ENCODE results near the gene NRXN3.
A peak's percentile ranks its signal among the peaks of the same experiment; 100 is the strongest.

NRXN3 gene

DNA sequence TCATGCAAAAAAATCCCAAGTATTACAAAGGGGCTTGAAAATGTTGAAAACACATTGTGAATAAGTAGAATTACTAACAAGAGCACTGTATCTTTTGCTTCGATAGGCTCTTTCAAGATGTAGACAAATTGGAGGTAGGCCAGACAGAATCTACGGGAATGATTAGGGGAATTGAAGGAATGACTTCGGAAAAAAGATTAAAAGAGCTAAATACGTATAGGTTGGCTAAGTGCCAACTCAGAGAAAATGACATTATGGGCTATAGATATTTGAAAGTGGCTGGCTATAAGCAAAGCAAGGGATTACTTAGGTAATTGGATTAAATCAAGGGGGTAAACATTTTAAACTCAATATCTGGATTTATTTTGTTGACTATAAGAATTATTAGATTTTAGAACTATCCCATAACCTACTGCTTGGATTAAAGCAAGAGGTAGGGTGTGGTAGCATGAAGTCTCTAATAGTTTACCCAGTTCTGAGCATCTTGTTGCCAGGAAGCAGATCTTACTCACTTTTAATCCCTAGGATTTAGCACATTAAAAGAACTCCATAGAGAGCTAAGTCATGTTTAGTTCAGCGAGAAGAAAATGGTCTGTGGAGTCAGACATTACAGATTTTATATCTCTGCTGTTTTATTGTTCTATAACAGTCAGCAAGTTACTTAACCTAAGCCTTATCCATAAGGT is 1551.4 kb downstream of the NRXN3 start:
- no peaks in the 10 kb centered on the region for H3K9me3 ChIP-seq
- in situ Hi-C loops (cut with MboI; ENCODE audit: low sequenced_read_pairs): no loop called here
- no peaks in the 10 kb centered on the region for H3K4me1 ChIP-seq
- H3K4me3 ChIP-seq: no peak overlapping the region
- H3K27me3 ChIP-seq (ENCODE audit: low read depth): no peaks in the 10 kb centered on the region
- DNase-seq (ENCODE audit: low spot score in 2 of 2): peak in 1 of 2 experiments; percentile 32
- H3K36me3 ChIP-seq (replicated peaks): no peaks in the 10 kb centered on the region

DNA sequence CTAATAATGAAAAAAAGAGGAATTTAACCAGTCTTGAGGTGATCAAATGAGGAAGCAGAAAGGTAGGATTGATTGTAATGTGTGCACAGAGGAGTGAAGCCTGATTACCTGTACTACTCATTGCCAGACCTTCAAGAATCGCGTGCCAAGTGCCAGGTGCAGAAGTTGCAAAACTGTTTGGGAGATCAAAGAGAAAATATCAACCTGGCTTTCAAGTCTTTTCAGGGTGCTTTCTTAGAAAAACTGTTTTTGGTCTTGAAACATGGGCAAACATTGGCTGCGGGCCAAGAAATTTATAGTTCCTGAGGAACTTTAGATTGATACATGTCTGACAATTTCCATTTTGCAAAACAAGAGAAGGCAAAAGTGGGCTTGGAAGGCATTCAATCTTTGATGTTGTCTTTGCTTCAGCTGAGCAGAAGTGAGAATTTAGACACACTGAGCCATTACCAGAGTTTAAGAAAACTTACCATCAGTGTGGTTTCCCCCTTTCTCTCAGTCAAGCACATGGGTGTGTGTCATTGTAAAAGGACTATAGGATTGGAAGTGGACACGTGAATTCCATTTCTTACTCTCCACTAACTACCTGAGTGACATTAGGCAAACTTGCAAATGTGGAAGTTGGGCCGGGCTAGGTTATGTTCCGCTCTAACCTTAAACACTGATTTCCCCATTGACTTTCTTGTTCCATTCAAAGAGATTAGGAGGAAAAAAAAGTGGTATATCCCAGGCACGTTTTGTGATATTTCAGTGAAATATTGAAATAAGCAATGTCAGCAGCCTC is 1555.0 kb downstream of the NRXN3 start:
- in situ Hi-C loops (cut with MboI; ENCODE audit: low sequenced_read_pairs): no loop called here

DNA sequence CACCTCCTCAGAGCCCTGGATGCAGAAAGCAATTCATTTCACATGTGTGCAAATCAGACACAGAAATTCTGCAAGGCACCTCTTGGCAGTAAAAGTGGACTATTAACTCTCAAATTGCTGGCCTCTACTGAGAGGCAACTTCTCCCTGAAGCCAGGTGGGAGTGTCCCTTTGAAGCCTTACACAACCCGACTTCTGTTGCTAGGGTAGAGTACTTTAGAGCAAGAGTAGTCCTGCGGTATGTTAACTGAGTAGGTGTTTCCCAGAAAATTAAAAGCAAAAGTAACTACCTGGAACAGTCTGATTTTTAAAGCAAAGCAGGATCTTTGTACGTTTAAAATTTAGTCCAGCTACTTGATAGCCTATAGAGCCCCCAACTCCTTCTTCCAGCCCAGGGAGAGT is 1557.7 kb downstream of the NRXN3 start:
- in situ Hi-C loops (cut with MboI; ENCODE audit: low sequenced_read_pairs): no loop called here
- no peak overlapping the region for H3K4me3 ChIP-seq
- H3K27me3 ChIP-seq (ENCODE audit: low read depth): no peaks in the 10 kb centered on the region
- DNase-seq (ENCODE audit: low spot score in 2 of 2): no peak
- H3K36me3 ChIP-seq (replicated peaks): no peaks in the 10 kb centered on the region
- no peaks in the 10 kb centered on the region for H3K9me3 ChIP-seq
- H3K4me1 ChIP-seq: no peaks in the 10 kb centered on the region

More for the DNA sequence above, 1555.0 kb downstream of the NRXN3 start:
- Histone ChIP-seq H3K27me3 (ENCODE audit: low read depth) (no peaks in the 10 kb centered on the region), H3K4me1 (no peaks in the 10 kb centered on the region), H3K4me3 (no peak overlapping the region), H3K36me3 (replicated peaks) (no peaks in the 10 kb centered on the region), H3K9me3 (no peaks in the 10 kb centered on the region)
- no peak for DNase-seq (ENCODE audit: low spot score in 2 of 2)

GRCh38 chr14:79728331-79728730 is 1558.2 kb downstream of the NRXN3 start:
- Histone ChIP-seq H3K4me3 (no peak overlapping the region), H3K4me1 (no peaks in the 10 kb centered on the region), H3K36me3 (replicated peaks) (no peaks in the 10 kb centered on the region), H3K9me3 (no peaks in the 10 kb centered on the region), H3K27me3 (ENCODE audit: low read depth) (no peaks in the 10 kb centered on the region)
- DNase-seq (ENCODE audit: low spot score in 2 of 2): no peak
- in situ Hi-C loops (cut with MboI; ENCODE audit: low sequenced_read_pairs): no loop called here

- DNase-seq (ENCODE audit: low spot score in 2 of 2): no peak
- H3K4me1 ChIP-seq: no peaks in the 10 kb centered on the region
- no peaks in the 10 kb centered on the region for H3K27me3 ChIP-seq (ENCODE audit: low read depth)
- no peaks in the 10 kb centered on the region for H3K36me3 ChIP-seq (replicated peaks)
- H3K4me3 ChIP-seq: no peak overlapping the region
- in situ Hi-C loops (cut with MboI; ENCODE audit: low sequenced_read_pairs): no loop called here
- H3K9me3 ChIP-seq: no peaks in the 10 kb centered on the region
Measured at GRCh38 chr14:79729731-79730130, 1559.6 kb downstream of the NRXN3 start.

- no peaks in the 10 kb centered on the region for H3K36me3 ChIP-seq (replicated peaks)
- no peaks in the 10 kb centered on the region for H3K9me3 ChIP-seq
- no peaks in the 10 kb centered on the region for H3K27me3 ChIP-seq (ENCODE audit: low read depth)
- in situ Hi-C loops (cut with MboI; ENCODE audit: low sequenced_read_pairs): no loop called here
- H3K4me1 ChIP-seq: no peaks in the 10 kb centered on the region
- no peak overlapping the region for H3K4me3 ChIP-seq
- DNase-seq (ENCODE audit: low spot score in 2 of 2): no peak
Measured at GRCh38 chr14:79730196-79730595, 1560.0 kb downstream of the NRXN3 start.

DNA sequence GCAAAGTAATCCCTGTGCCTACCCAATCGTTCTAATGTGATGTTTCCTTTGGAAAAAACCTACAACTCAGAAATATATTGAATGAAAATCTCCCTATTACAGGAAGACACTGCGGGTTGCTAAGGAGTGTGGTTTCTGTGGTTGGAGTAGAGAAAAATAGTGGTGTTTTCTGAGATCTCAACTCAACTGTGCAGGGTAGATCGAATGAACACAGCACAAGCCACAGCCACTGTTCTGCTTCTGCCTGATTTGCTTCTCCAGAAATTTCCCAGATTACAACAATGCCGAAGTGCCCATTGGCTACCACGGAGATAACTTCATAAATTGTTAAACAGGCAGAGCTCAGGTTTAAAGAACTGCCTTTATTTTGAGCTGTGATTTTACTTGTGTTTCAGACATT is 1560.8 kb downstream of the NRXN3 start:
- Histone ChIP-seq H3K9me3 (no peaks in the 10 kb centered on the region), H3K27me3 (ENCODE audit: low read depth) (no peaks in the 10 kb centered on the region), H3K4me1 (no peaks in the 10 kb centered on the region), H3K36me3 (replicated peaks) (no peaks in the 10 kb centered on the region), H3K4me3 (no peak overlapping the region)
- DNase-seq (ENCODE audit: low spot score in 2 of 2): no peak
- in situ Hi-C loops (cut with MboI; ENCODE audit: low sequenced_read_pairs): no loop called here

GRCh38 chr14:79732911-79733655 is 1562.9 kb downstream of the NRXN3 start:
- H3K9me3 ChIP-seq: no peaks in the 10 kb centered on the region
- no peaks in the 10 kb centered on the region for H3K27me3 ChIP-seq (ENCODE audit: low read depth)
- DNase-seq (ENCODE audit: low spot score in 2 of 2): no peak
- H3K36me3 ChIP-seq (replicated peaks): no peaks in the 10 kb centered on the region
- in situ Hi-C loops (cut with MboI; ENCODE audit: low sequenced_read_pairs): no loop called here
- H3K4me1 ChIP-seq: no peaks in the 10 kb centered on the region
- H3K4me3 ChIP-seq: no peak overlapping the region

DNA sequence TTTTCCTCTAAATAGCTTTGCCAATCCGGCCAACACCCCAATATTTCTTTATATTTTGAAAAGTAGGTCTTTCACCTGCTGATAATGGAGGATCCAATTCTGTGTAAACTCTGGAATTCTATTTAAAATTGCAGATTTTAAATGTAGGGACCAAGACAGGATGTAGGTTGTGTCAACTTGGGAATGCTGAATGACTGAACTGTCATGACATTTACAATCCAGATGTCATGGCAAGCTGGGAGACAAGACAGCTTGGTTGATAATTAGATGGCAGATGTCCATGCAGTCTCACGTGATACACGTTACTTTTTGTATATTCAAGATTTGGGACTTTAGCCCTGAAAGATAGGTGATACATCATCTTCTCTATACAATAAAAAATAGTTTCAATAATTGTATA is 1564.0 kb downstream of the NRXN3 start:
- no peaks in the 10 kb centered on the region for H3K9me3 ChIP-seq
- in situ Hi-C loops (cut with MboI; ENCODE audit: low sequenced_read_pairs): no loop called here
- no peaks in the 10 kb centered on the region for H3K36me3 ChIP-seq (replicated peaks)
- no peaks in the 10 kb centered on the region for H3K27me3 ChIP-seq (ENCODE audit: low read depth)
- H3K4me1 ChIP-seq: no peaks in the 10 kb centered on the region
- no peak overlapping the region for H3K4me3 ChIP-seq
- no peak for DNase-seq (ENCODE audit: low spot score in 2 of 2)

GRCh38 chr14:79734656-79735055 is 1564.5 kb downstream of the NRXN3 start:
- DNase-seq (ENCODE audit: low spot score in 2 of 2): no peak
- H3K9me3 ChIP-seq: no peaks in the 10 kb centered on the region
- H3K4me1 ChIP-seq: no peaks in the 10 kb centered on the region
- no peak overlapping the region for H3K4me3 ChIP-seq
- in situ Hi-C loops (cut with MboI; ENCODE audit: low sequenced_read_pairs): no loop called here
- H3K36me3 ChIP-seq (replicated peaks): no peaks in the 10 kb centered on the region
- no peaks in the 10 kb centered on the region for H3K27me3 ChIP-seq (ENCODE audit: low read depth)

- Histone ChIP-seq H3K4me1 (no peaks in the 10 kb centered on the region), H3K9me3 (no peaks in the 10 kb centered on the region), H3K36me3 (replicated peaks) (no peaks in the 10 kb centered on the region), H3K27me3 (ENCODE audit: low read depth) (no peaks in the 10 kb centered on the region), H3K4me3 (no peak overlapping the region)
- DNase-seq (ENCODE audit: low spot score in 2 of 2): no peak
- in situ Hi-C loops (cut with MboI; ENCODE audit: low sequenced_read_pairs): no loop called here
Measured at GRCh38 chr14:79735121-79735520, 1564.9 kb downstream of the NRXN3 start.

DNA sequence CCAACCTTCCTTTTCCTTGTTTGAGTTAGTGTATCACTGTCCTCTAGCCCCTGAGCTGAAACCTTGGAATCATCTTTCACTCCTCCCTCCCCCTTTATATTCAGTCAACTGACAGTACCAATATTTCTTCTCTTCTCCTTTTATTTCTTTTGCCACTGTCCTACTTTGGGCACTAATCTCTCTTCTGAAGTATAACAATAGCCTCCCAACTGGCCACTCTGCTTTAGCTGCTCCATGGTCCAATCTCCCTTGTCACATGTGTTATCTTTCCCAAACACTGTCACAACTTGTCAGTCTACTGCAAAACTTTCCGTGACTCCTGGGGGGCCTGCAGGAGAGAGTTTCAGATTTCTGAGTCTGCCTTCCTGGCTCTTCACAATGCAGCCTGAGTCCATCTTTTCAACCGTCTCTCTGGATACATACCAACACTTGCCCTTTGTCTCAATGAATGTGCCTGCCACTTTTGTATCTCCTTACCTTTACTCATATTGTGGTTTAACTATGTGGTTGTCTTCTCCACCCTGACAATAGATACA is 1570.0 kb downstream of the NRXN3 start:
- in situ Hi-C loops (cut with MboI; ENCODE audit: low sequenced_read_pairs): no loop called here
- H3K9me3 ChIP-seq: no peaks in the 10 kb centered on the region
- H3K4me1 ChIP-seq: no peaks in the 10 kb centered on the region
- no peak for DNase-seq (ENCODE audit: low spot score in 2 of 2)
- no peaks in the 10 kb centered on the region for H3K36me3 ChIP-seq (replicated peaks)
- no peaks in the 10 kb centered on the region for H3K27me3 ChIP-seq (ENCODE audit: low read depth)
- no peak overlapping the region for H3K4me3 ChIP-seq

DNA sequence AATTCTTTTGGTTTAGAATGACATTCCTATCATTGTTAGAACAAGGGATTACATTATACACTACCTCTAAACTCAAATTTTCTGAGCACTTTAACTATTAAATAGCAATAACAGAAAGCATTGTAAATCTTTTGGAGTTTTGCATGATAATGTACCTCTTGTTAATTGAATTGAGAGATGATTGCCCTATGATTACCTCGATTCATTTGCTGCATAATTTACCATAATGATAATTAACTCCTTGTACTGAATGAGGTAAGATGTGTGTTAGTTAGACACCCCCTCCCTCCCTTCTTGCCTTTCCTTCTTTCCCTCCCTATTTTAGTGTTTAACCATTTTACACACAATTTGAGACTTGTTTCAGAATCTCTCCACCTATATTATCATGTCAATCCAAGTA is 1572.0 kb downstream of the NRXN3 start:
- in situ Hi-C loops (cut with MboI; ENCODE audit: low sequenced_read_pairs): no loop called here
- H3K4me1 ChIP-seq: no peaks in the 10 kb centered on the region

GRCh38 chr14:79745046-79745445 is 1574.9 kb downstream of the NRXN3 start:
- H3K9me3 ChIP-seq: no peaks in the 10 kb centered on the region
- in situ Hi-C loops (cut with MboI; ENCODE audit: low sequenced_read_pairs): no loop called here
- no peak for DNase-seq (ENCODE audit: low spot score in 2 of 2)
- no peaks in the 10 kb centered on the region for H3K27me3 ChIP-seq (ENCODE audit: low read depth)
- H3K4me1 ChIP-seq: no peaks in the 10 kb centered on the region
- no peak overlapping the region for H3K4me3 ChIP-seq
- H3K36me3 ChIP-seq (replicated peaks): no peaks in the 10 kb centered on the region

More for the DNA sequence above, 1572.0 kb downstream of the NRXN3 start:
- no peaks in the 10 kb centered on the region for H3K36me3 ChIP-seq (replicated peaks)
- H3K9me3 ChIP-seq: no peaks in the 10 kb centered on the region
- peak in 1 of 2 experiments; percentile 14 for DNase-seq (ENCODE audit: low spot score in 2 of 2)
- H3K27me3 ChIP-seq (ENCODE audit: low read depth): no peaks in the 10 kb centered on the region
- no peak overlapping the region for H3K4me3 ChIP-seq
